Renal cortex interstitium (tissue), 11 donors: ENCODE measurements around the gene SYT5. TPM values are rescaled to one million over a fixed set of nuclear protein-coding genes. Genes with fewer than 3 reads are reported as not detected.
A peak's percentile ranks its signal among the peaks of the same experiment; 100 is the strongest.
"Not testable (repeated sequence)": the region's sequence is repeated elsewhere in the genome, so short reads cannot be mapped to it uniquely, and the experiment has no call there.

Source experiments
- DNase-seq, 11 donors: peaks; one replicate each; pipeline ENCODE4 v3.0.0-alpha.2; 2013; ENCODE audit warnings: low read depth in 9 of 11, low spot score in 4 of 11; ENCODE audit errors: extremely low read depth in 1 of 11
- polyA plus RNA-seq, 3 donors: library from polyadenylated mRNA; unstranded; fragments of 120-200 nt; gene quantifications; one replicate each; pipeline ENCODE4 v1.2.1, GENCODE V29; 2013; ENCODE audit not compliant: insufficient read length in 3 of 3

SYT5 gene
- polyA plus RNA-seq, 3 donors, result 0.11 to 0.47 (median 0.44) TPM

GRCh38 chr19:55209693-55210472, 29.8 kb upstream of the SYT5 start:
- DNase-seq, result no peak

GRCh38 chr19:55208880-55209692, 29.0 kb upstream of the SYT5 start, which contains the start of gene PTPRH:
Gene PTPRH, minus strand, starts transcription at chr19:55209501. Its CDS starts 68 bp downstream, at chr19:55209433.
- no peak for DNase-seq

GRCh38 chr19:55206664-55207500, 26.8 kb upstream of the SYT5 start:
- peak in 6 of 11 donors; percentile 16 to 60 (median 30) for DNase-seq

GRCh38 chr19:55202199-55202598, 22.1 kb upstream of the SYT5 start:
- DNase-seq, result not testable (repeated sequence)

DNA sequence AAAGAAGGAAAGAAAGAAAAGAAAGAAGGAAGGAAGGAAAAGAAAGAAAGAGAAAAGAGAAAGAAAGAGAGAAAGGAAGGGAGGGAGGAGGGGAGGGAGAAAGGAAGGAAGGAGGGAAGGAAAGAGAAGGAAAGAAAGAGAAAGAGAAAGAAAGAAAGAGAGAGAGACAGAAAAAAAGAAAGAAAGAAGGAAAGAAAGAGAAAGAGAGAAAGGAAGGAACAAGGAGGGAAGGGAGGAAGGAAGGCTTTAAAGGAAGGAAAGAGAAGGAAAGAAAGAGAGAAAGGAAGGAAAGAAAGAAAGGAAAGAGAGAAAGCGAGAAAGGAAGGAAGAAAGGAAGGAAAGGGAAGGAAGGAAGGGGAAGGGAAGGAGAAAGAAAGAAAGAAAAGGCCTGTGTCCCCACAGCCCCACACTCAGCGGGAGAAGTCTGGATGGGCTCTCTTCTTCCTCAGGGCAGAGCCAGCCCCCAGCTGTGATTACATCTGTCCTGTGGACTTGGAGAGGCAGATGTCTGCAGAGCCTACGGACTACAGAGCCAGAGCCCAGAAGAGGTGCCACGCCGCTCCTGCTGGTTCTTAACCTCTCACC, 19.6 kb upstream of the SYT5 start:
- no peak for DNase-seq

DNA sequence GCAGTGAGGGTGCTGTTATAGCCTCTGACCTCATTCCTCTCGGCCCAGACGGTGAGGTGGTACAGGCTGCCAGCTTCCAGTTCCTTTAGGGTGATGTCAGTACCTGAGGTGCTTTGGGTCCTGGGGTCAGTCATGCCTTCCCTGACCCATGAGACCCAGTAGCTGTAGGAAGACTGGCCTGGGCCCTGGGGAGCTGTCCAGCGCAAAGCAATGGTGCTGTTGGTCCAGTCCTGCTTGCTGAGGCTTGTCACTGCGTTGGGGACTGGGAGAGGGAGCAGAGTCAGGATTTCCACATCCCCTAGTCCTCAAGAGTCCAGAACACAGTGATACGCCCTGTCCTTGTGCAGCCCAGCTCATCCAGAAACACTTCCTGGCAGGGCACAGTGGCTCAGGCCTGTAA, 18.6 kb upstream of the SYT5 start:
- DNase-seq, result no peak

DNA sequence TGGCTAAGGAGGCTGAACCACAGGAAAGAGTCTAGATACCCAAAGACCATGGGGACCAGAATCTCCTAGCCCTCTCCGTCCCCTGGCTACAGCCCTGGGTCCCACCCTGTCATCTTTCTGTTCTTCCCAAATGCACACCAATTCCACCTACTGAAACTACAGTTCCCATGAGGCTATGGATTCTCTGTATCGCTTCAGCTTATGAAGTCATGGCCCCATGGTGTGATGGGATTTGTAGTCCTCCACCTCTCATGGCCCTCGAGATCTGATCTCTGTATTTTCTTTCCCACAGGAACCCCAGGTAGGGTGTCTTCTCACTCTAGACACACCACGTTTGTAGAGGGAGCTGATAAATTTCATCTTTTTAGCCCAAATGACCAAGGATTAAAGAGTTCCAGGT, 17.4 kb upstream of the SYT5 start:
- DNase-seq, result no peak

DNA sequence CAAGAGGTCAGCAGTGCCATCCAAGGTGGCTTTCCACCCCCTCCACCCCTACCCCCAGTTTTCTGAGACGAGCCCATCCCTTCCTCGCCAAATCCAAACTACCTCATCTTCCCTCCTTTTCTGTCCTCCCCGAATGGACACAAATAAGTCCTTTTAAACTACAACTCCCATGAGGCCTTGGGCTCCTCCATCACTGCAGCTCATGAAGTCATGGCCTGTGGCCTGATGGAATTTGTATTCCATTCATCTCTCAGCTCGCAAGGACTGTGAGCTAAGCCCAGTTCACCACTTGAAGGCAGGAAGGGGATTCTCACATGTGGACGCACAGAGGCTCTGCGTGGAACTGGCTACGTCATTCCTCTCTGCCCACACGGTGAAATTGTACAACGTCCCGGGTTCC, 16.7 kb upstream of the SYT5 start:
- DNase-seq, result no peak

GRCh38 chr19:55193481-55193880, 13.4 kb upstream of the SYT5 start:
- DNase-seq, result no peak

DNA sequence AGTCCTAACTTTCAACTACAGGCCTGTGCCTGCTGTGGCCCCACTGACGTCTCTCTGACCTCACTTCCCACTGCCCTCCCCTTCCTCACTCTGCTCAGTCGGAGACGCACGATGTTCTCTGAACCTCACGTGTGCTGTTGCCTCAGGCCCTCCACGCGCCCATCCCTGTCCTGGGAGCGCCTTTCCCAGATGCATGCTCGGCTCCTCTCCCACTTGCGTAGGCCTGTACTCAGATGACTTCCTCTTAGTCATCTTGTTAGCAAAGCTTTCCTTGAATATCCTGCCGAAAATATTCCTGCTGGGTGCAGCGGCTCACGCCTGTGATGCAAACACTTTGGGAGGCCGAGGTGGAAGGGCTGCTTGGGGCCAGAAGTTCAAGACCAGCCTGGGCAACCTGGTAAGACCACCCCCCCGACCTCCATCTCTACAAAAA, 9.3 kb upstream of the SYT5 start:
- DNase-seq, result no peak

DNA sequence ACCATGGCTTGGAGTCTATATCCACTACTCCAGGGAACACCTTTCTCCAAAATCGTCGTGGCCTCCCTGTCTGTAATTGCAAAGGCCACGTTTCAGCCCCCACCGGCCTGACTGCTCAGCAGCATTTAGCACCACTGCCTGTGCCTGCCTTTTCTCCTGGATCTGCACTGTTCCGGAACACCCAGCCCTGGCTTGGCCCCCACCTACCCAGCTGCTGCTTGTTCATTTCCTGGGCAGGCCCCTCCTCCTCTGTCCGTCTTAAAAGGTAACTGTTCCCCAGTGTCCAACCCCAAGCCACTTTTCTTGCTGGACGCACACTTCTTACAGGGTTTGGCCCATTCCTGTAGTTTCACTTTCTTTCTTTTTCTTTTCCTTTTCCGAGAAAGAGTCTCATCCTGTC, 8.5 kb upstream of the SYT5 start:
- no peak for DNase-seq

- DNase-seq, result no peak
Observed at GRCh38 chr19:55186080-55186479, 6.0 kb upstream of the SYT5 start.

GRCh38 chr19:55181740-55182139, 1.7 kb upstream of the SYT5 start:
- no peak for DNase-seq

DNA sequence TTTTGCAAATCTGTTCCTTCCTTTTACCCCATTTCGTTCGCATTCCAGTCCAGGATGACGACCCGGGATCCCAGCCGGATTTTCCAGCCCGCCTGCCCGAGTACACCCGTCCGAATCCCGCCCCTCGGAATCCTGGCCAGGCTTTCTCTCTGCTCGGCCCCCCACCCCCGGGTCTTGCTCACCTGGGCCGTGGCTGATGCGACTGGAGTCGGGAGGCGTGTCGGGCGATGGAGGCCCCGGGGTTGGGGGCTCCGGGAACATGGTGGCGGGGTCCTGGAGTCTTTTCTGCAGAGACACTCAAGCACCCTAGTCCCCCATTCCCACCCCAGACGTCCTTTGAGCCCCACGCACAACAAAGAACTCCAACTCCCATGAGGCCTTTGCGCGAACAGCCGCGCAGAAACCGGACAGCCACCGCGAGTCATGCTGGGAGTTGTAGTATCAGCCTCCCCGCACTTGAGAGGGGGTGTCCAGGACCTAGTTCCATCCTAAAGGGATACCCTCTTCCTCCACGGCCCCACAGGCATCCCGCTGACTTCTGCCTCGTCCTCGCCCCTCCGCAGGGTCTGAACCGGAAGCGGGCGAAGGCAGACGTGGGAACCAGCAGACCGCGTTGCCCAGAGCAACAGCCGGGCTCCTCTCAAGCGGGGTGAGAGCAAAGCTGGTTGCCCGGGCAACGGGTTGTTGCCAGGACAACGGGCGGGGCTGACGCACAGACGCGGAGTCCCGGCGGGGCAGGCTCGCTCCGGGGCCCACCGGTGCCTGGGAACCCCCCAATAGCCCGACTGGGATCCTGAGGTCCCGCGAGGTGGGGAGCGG, 1.1 kb downstream of the SYT5 start:
- peak in 8 of 11 donors; percentile 59 to 72 (median 70) for DNase-seq

- no peak for DNase-seq
Observed at GRCh38 chr19:55176076-55176475, 4.0 kb downstream of the SYT5 start.

- no peak for DNase-seq
Observed at GRCh38 chr19:55175117-55175867, 4.8 kb downstream of the SYT5 start.

GRCh38 chr19:55174425-55175116, 5.5 kb downstream of the SYT5 start:
- DNase-seq, result no peak
